ENCODE data around the gene CAMTA1. TPM values are rescaled to one million over a fixed set of nuclear protein-coding genes. Genes with fewer than 3 reads are reported as not detected.
A peak's percentile ranks its signal among the peaks of the same experiment; 100 is the strongest.

CAMTA1 gene
- total and polyA plus RNA-seq, 4 donors, result 90.5 to 236 (median 195) TPM

DNA sequence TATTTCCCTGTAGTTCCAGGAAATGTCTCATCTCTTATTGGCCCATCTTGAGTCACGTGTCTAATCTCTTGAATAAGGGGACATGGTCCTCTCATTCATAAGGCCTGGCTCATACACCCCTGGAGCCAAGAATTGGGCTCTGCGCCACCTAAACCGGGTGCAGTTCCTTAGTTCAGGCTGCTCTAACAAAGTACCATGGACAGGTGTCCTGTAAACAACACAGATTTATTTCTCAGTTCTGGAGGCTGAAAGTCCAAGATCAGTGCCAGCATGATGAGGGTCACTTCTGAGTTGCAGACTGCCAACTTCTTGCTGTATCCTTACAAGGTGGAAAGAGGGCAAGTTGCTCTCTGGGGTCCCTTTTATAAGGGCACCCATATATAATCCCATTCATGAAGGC lies 925.6 kb downstream of the CAMTA1 start:
- peaks cover 3% of the 10 kb centered on the region for H3K4me1 ChIP-seq (ENCODE audit: control insufficient read depth, insufficient read depth, low read length)
- 66% methylated on average over 3 of the region's 3 CpGs for WGBS (ENCODE audit: insufficient coverage)
- no peaks in the 10 kb centered on the region for H3K9me3 ChIP-seq (ENCODE audit: control insufficient read depth, insufficient read depth, low read length)
- H3K27ac ChIP-seq (ENCODE audit: low read depth, low read length), result no peak overlapping the region
- H3K4me3 ChIP-seq (ENCODE audit: low read depth, low read length), result no peak overlapping the region
- H3K36me3 ChIP-seq (ENCODE audit: control insufficient read depth, insufficient read depth, low read length), result peaks cover 2% of the 10 kb centered on the region
- no peaks in the 10 kb centered on the region for H3K27me3 ChIP-seq (ENCODE audit: control insufficient read depth, insufficient read depth, low read length)
- DNase-seq (ENCODE audit: low read depth in 4 of 6, low spot score in 6 of 6), result no peak

GRCh38 chr1:7712731-7713323 lies 927.6 kb downstream of the CAMTA1 start:
- H3K4me1 ChIP-seq (ENCODE audit: control insufficient read depth, insufficient read depth, low read length), result peaks cover 3% of the 10 kb centered on the region
- DNase-seq (ENCODE audit: low read depth in 4 of 6, low spot score in 6 of 6), result no peak
- H3K4me3 ChIP-seq (ENCODE audit: low read depth, low read length), result no peak overlapping the region
- no peaks in the 10 kb centered on the region for H3K27me3 ChIP-seq (ENCODE audit: control insufficient read depth, insufficient read depth, low read length)
- 86% methylated on average over 4 of the region's 8 CpGs for WGBS (ENCODE audit: insufficient coverage)
- no peak overlapping the region for H3K27ac ChIP-seq (ENCODE audit: low read depth, low read length)
- peaks cover 2% of the 10 kb centered on the region for H3K36me3 ChIP-seq (ENCODE audit: control insufficient read depth, insufficient read depth, low read length)
- no peaks in the 10 kb centered on the region for H3K9me3 ChIP-seq (ENCODE audit: control insufficient read depth, insufficient read depth, low read length)

DNA sequence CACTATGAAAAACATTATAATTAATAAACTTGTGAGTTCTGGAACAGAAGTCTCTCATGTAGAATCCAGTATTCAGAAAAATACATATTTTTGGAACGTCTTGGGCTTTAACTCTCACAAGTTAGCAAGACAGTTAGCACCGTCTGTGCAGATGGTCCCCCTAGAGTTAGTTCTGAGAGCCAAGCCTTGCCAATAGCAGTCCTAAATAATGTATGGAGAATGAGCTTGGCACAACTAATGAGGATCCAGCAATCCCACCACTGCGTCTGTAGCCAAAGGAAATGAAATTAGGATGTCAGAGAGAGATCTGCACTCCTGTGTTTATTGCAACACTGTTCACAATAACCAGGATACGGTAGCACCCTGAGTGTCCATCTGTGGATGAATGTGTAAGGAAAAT lies 931.3 kb downstream of the CAMTA1 start:
- H3K4me1 ChIP-seq (ENCODE audit: control insufficient read depth, insufficient read depth, low read length), result no peaks in the 10 kb centered on the region
- DNase-seq (ENCODE audit: low read depth in 4 of 6, low spot score in 6 of 6), result peak in 2 of 6 donors; percentile 63 to 85
- H3K36me3 ChIP-seq (ENCODE audit: control insufficient read depth, insufficient read depth, low read length), result peaks cover 2% of the 10 kb centered on the region
- H3K27me3 ChIP-seq (ENCODE audit: control insufficient read depth, insufficient read depth, low read length), result no peaks in the 10 kb centered on the region
- 60% methylated on average over 1 of the region's 4 CpGs for whole genome bisulfite sequencing (ENCODE audit: insufficient coverage)
- H3K4me3 ChIP-seq (ENCODE audit: low read depth, low read length), result no peak overlapping the region
- H3K27ac ChIP-seq (ENCODE audit: low read depth, low read length), result no peak overlapping the region
- H3K9me3 ChIP-seq (ENCODE audit: control insufficient read depth, insufficient read depth, low read length), result no peaks in the 10 kb centered on the region

- no peak for DNase-seq (ENCODE audit: low read depth in 4 of 6, low spot score in 6 of 6)
- WGBS (ENCODE audit: insufficient coverage), result 75% methylated on average over 18 of the region's 22 CpGs
Observed at GRCh38 chr1:7717748-7718368, 932.6 kb downstream of the CAMTA1 start.

DNA sequence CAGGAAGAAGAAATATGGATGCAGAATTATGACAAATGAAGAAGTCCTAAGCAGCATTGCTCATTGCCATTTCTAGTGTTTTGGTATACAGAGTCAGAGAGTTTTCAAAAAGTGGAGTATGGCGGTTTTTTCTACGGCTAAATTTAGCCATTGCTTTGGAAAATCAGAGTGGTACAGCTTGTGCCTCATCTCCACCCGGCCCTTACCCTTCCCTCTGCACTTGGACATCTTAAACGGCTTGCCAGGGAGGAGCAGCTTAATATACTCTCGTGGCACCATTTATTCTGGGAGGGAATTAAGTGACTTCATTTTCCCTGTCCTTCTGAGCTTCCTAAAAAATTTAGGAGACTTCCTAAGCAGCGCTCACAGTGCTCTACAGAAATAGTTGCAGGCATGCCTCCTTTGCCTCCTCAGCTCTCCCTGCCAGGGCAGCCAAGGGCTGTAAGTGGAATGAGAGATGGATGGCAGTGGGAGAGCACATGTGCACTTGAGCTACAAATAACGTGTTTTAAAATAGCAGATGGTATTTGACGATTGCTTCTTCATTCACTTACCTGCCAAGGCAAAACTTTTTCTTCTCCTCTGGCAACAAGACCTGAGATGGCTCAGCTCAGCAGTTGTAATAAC lies 934.3 kb downstream of the CAMTA1 start:
- H3K36me3 ChIP-seq (ENCODE audit: control insufficient read depth, insufficient read depth, low read length), result no peaks in the 10 kb centered on the region
- 100% methylated on average over 2 of the region's 8 CpGs for WGBS (ENCODE audit: insufficient coverage)

More at GRCh38 chr1:7717748-7718368, 932.6 kb downstream of the CAMTA1 start:
- H3K9me3 ChIP-seq (ENCODE audit: control insufficient read depth, insufficient read depth, low read length), result no peaks in the 10 kb centered on the region
- H3K27ac ChIP-seq (ENCODE audit: low read depth, low read length), result no peak overlapping the region
- H3K4me1 ChIP-seq (ENCODE audit: control insufficient read depth, insufficient read depth, low read length), result no peaks in the 10 kb centered on the region
- H3K4me3 ChIP-seq (ENCODE audit: low read depth, low read length), result no peak overlapping the region
- H3K27me3 ChIP-seq (ENCODE audit: control insufficient read depth, insufficient read depth, low read length), result no peaks in the 10 kb centered on the region
- no peaks in the 10 kb centered on the region for H3K36me3 ChIP-seq (ENCODE audit: control insufficient read depth, insufficient read depth, low read length)

GRCh38 chr1:7721940-7722669 lies 936.9 kb downstream of the CAMTA1 start:
- Histone ChIP-seq H3K9me3 (ENCODE audit: control insufficient read depth, insufficient read depth, low read length) (no peaks in the 10 kb centered on the region), H3K27ac (ENCODE audit: low read depth, low read length) (no peak overlapping the region), H3K27me3 (ENCODE audit: control insufficient read depth, insufficient read depth, low read length) (no peaks in the 10 kb centered on the region), H3K4me1 (ENCODE audit: control insufficient read depth, insufficient read depth, low read length) (peaks cover 12% of the 10 kb centered on the region), H3K36me3 (ENCODE audit: control insufficient read depth, insufficient read depth, low read length) (no peaks in the 10 kb centered on the region), H3K4me3 (ENCODE audit: low read depth, low read length) (no peak overlapping the region)
- peak in 1 of 6 donors; percentile 59 for DNase-seq (ENCODE audit: low read depth in 4 of 6, low spot score in 6 of 6)
- 83% methylated on average over 1 of the region's 5 CpGs for WGBS (ENCODE audit: insufficient coverage)

More for the DNA sequence above, 934.3 kb downstream of the CAMTA1 start:
- Histone ChIP-seq H3K27ac (ENCODE audit: low read depth, low read length) (no peak overlapping the region), H3K4me1 (ENCODE audit: control insufficient read depth, insufficient read depth, low read length) (no peaks in the 10 kb centered on the region), H3K4me3 (ENCODE audit: low read depth, low read length) (no peak overlapping the region), H3K9me3 (ENCODE audit: control insufficient read depth, insufficient read depth, low read length) (no peaks in the 10 kb centered on the region), H3K27me3 (ENCODE audit: control insufficient read depth, insufficient read depth, low read length) (no peaks in the 10 kb centered on the region)
- peak in 1 of 6 donors; percentile 43 for DNase-seq (ENCODE audit: low read depth in 4 of 6, low spot score in 6 of 6)

- H3K4me3 ChIP-seq (ENCODE audit: low read depth, low read length), result no peak overlapping the region
- H3K4me1 ChIP-seq (ENCODE audit: control insufficient read depth, insufficient read depth, low read length), result peaks cover 17% of the 10 kb centered on the region
- no peaks in the 10 kb centered on the region for H3K36me3 ChIP-seq (ENCODE audit: control insufficient read depth, insufficient read depth, low read length)
- DNase-seq (ENCODE audit: low read depth in 4 of 6, low spot score in 6 of 6), result no peak
- H3K27ac ChIP-seq (ENCODE audit: low read depth, low read length), result no peak overlapping the region
- no peaks in the 10 kb centered on the region for H3K9me3 ChIP-seq (ENCODE audit: control insufficient read depth, insufficient read depth, low read length)
- no peaks in the 10 kb centered on the region for H3K27me3 ChIP-seq (ENCODE audit: control insufficient read depth, insufficient read depth, low read length)
- no CpG with 5 or more reads among the region's 2 CpGs for WGBS (ENCODE audit: insufficient coverage)
Observed at GRCh38 chr1:7722670-7723012, 937.4 kb downstream of the CAMTA1 start.

- peaks cover 24% of the 10 kb centered on the region for H3K4me1 ChIP-seq (ENCODE audit: control insufficient read depth, insufficient read depth, low read length)
- no peaks in the 10 kb centered on the region for H3K36me3 ChIP-seq (ENCODE audit: control insufficient read depth, insufficient read depth, low read length)
- H3K4me3 ChIP-seq (ENCODE audit: low read depth, low read length), result no peak overlapping the region
- H3K27ac ChIP-seq (ENCODE audit: low read depth, low read length), result no peak overlapping the region
- WGBS (ENCODE audit: insufficient coverage), result 78% methylated on average over 6 of the region's 7 CpGs
- H3K9me3 ChIP-seq (ENCODE audit: control insufficient read depth, insufficient read depth, low read length), result no peaks in the 10 kb centered on the region
- H3K27me3 ChIP-seq (ENCODE audit: control insufficient read depth, insufficient read depth, low read length), result no peaks in the 10 kb centered on the region
- DNase-seq (ENCODE audit: low read depth in 4 of 6, low spot score in 6 of 6), result no peak
Observed at GRCh38 chr1:7726623-7727022, 941.4 kb downstream of the CAMTA1 start.

DNA sequence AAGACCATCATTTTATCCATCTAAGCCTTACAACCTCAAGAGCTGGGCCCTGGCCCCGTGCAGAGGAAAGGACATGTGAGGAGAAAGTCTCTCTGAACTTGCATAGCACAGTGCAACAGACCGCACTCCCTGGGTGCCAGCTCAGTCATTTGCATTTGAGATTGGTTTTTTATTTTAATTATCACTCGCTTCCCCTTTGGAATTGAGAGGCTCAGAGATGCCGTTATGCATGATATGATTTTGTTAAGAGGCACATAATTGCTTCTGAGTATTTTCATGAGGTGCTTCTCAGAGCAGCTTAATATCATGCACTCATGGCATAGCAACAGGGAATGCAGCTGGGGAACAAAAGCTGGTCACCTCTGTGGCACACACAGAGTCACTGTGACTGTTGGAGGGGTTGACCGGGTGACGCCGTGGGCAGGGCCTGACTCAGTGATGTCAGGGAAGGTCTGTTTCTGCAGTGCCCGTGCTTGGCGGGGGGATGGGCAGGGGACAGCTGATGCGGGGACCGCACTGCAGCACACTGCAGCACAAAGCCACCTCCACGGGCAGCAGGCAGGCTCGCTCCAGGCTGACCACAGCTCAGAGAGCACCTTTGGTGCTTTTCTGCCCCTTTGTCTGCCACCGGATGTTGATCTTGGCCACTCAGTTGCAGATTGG lies 942.7 kb downstream of the CAMTA1 start:
- 34% methylated on average over 11 of the region's 14 CpGs for WGBS (ENCODE audit: insufficient coverage)
- Histone ChIP-seq H3K27me3 (ENCODE audit: control insufficient read depth, insufficient read depth, low read length) (no peaks in the 10 kb centered on the region), H3K36me3 (ENCODE audit: control insufficient read depth, insufficient read depth, low read length) (peaks cover 7% of the 10 kb centered on the region), H3K27ac (ENCODE audit: low read depth, low read length) (peak overlapping the region; percentile 43), H3K4me3 (ENCODE audit: low read depth, low read length) (peak overlapping the region; percentile 1), H3K4me1 (ENCODE audit: control insufficient read depth, insufficient read depth, low read length) (peaks cover 24% of the 10 kb centered on the region), H3K9me3 (ENCODE audit: control insufficient read depth, insufficient read depth, low read length) (no peaks in the 10 kb centered on the region)
- peak in 4 of 6 donors; percentile 35 to 95 (median 44) for DNase-seq (ENCODE audit: low read depth in 4 of 6, low spot score in 6 of 6)
